Measurements from ENCODE around the gene COL6A5. TPM values are rescaled to one million over a fixed set of nuclear protein-coding genes. Genes with fewer than 3 reads are reported as not detected.
"Not testable (repeated sequence)": the region's sequence is repeated elsewhere in the genome, so short reads cannot be mapped to it uniquely, and the experiment has no call there.

Gene COL6A5, protein sequence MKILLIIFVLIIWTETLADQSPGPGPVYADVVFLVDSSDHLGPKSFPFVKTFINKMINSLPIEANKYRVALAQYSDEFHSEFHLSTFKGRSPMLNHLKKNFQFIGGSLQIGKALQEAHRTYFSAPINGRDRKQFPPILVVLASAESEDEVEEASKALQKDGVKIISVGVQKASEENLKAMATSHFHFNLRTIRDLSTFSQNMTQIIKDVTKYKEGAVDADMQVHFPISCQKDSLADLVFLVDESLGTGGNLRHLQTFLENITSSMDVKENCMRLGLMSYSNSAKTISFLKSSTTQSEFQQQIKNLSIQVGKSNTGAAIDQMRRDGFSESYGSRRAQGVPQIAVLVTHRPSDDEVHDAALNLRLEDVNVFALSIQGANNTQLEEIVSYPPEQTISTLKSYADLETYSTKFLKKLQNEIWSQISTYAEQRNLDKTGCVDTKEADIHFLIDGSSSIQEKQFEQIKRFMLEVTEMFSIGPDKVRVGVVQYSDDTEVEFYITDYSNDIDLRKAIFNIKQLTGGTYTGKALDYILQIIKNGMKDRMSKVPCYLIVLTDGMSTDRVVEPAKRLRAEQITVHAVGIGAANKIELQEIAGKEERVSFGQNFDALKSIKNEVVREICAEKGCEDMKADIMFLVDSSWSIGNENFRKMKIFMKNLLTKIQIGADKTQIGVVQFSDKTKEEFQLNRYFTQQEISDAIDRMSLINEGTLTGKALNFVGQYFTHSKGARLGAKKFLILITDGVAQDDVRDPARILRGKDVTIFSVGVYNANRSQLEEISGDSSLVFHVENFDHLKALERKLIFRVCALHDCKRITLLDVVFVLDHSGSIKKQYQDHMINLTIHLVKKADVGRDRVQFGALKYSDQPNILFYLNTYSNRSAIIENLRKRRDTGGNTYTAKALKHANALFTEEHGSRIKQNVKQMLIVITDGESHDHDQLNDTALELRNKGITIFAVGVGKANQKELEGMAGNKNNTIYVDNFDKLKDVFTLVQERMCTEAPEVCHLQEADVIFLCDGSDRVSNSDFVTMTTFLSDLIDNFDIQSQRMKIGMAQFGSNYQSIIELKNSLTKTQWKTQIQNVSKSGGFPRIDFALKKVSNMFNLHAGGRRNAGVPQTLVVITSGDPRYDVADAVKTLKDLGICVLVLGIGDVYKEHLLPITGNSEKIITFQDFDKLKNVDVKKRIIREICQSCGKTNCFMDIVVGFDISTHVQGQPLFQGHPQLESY (N-terminal part only)
- not detected for polyA plus RNA-seq

GRCh38 chr3:130345487-130346079, at the start of gene COL6A5:
TSS of gene COL6A5 (plus strand) at chr3:130345672. CDS start at chr3:130373639, 27,967 bp downstream.
- Mint-ChIP-seq H3K36me3 (peaks cover 2% of the 10 kb centered on the region), H3K4me3 (peak within 1 kb of the TSS in 1 of 4 donors; percentile 7), H3K27me3 (peaks cover 35% of the 10 kb centered on the region), H3K4me1 (no peaks in the 10 kb centered on the region), H3K27ac (no peak within 1 kb of the TSS), H3K9me3 (peaks cover 0 to 4% (median 0%) of the 10 kb centered on the region in 3 donors)

DNA sequence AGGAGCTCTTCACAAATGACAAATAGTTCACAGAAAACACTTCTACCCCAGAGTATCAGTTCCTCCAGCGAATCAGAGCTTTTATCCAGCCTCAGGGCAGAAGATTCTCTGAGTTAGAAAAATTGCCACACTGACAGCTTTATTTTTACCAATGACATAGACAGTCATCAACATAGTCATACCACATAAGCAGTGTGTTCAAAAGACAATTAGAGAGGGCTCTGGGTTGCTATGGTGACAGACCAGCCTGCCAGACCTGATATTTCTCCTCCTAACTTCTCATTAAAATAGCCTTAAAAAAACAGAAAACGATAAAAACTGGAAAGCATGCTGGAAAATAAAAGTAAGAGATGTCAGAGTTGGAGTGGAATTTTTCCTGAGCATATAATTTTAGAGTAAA, 45.9 kb upstream of the COL6A5 start:
- Mint-ChIP-seq H3K4me3 (no peak overlapping the region), H3K27ac (no peak overlapping the region), H3K36me3 (no peaks in the 10 kb centered on the region), H3K9me3 (peaks cover 0 to 5% (median 0%) of the 10 kb centered on the region in 3 donors), H3K27me3 (no peaks in the 10 kb centered on the region), H3K4me1 (peaks cover 0 to 2% (median 0%) of the 10 kb centered on the region in 3 donors)

GRCh38 chr3:130300888-130301287, 44.6 kb upstream of the COL6A5 start:
- Mint-ChIP-seq H3K4me3 (no peak overlapping the region), H3K9me3 (peaks cover 0 to 1% (median 0%) of the 10 kb centered on the region in 3 donors), H3K4me1 (peaks cover 0 to 2% (median 0%) of the 10 kb centered on the region in 3 donors), H3K27ac (no peak overlapping the region), H3K36me3 (no peaks in the 10 kb centered on the region), H3K27me3 (no peaks in the 10 kb centered on the region)

GRCh38 chr3:130310109-130310508, 35.4 kb upstream of the COL6A5 start:
- Mint-ChIP-seq H3K36me3 (no peaks in the 10 kb centered on the region), H3K9me3 (peaks cover 0 to 6% (median 5%) of the 10 kb centered on the region in 3 donors), H3K4me1 (no peaks in the 10 kb centered on the region)

DNA sequence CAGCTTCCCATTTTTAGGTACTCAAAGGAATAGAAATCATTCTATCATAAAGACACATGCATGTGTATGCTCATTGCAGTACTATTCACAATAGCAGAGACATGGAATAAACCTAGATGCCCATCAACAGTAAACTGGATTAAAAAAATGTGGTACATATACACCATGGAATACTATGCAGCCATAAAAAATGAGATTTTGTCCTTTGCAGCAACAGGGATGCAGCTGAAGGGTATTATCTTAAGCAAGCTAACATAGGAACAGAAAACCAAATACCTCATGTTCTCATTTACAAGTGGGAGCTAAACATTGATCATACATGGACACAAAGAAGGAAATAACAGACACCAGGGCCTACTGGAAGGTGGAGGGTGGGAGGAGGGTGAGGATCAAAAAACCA, 33.1 kb upstream of the COL6A5 start:
- Mint-ChIP-seq H3K36me3 (no peaks in the 10 kb centered on the region), H3K4me1 (no peaks in the 10 kb centered on the region), H3K4me3 (no peak overlapping the region), H3K27me3 (peaks cover 4% of the 10 kb centered on the region), H3K9me3 (peaks cover 0 to 6% (median 5%) of the 10 kb centered on the region in 3 donors), H3K27ac (no peak overlapping the region)

More at GRCh38 chr3:130310109-130310508, 35.4 kb upstream of the COL6A5 start:
- peaks cover 4% of the 10 kb centered on the region for H3K27me3 Mint-ChIP-seq
- no peak overlapping the region for H3K4me3 Mint-ChIP-seq
- no peak overlapping the region for H3K27ac Mint-ChIP-seq

- Mint-ChIP-seq H3K9me3 (peaks cover 0 to 6% (median 5%) of the 10 kb centered on the region in 3 donors), H3K4me1 (no peaks in the 10 kb centered on the region), H3K27ac (no peak overlapping the region), H3K27me3 (no peaks in the 10 kb centered on the region), H3K36me3 (no peaks in the 10 kb centered on the region), H3K4me3 (no peak overlapping the region)
These were observed 29.3 kb upstream of the COL6A5 start for GRCh38 chr3:130316169-130316568.

- Mint-ChIP-seq H3K9me3 (peaks cover 5 to 9% (median 5%) of the 10 kb centered on the region in 3 donors), H3K27me3 (peaks cover 12% of the 10 kb centered on the region), H3K4me3 (no peak overlapping the region), H3K4me1 (no peaks in the 10 kb centered on the region), H3K36me3 (no peaks in the 10 kb centered on the region), H3K27ac (no peak overlapping the region)
These were observed 22.0 kb upstream of the COL6A5 start for GRCh38 chr3:130323503-130323902.

DNA sequence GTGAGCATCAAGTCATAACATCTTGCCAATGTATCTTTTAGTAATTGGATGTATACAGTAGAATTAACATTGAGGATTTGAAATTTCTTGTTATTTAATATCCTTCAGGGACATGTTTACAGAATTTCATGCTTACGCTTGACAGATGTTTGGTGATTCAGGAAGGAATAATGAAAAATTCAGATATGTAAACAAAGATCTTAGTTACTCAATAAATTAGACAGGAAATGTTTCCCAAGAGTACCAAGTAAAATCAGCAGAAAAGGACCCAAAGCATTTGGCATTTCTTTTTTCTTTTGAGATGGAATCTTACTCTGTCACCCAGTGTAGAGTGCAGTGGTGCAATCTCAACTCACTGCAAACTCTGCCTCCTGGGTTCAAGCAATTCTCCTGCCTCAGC, 4.7 kb upstream of the COL6A5 start:
- H3K4me3 Mint-ChIP-seq, result no peak overlapping the region
- no peaks in the 10 kb centered on the region for H3K36me3 Mint-ChIP-seq
- peaks cover 14% of the 10 kb centered on the region for H3K27me3 Mint-ChIP-seq
- H3K4me1 Mint-ChIP-seq, result no peaks in the 10 kb centered on the region
- H3K27ac Mint-ChIP-seq, result no peak overlapping the region
- H3K9me3 Mint-ChIP-seq, result peaks cover 2 to 24% (median 17%) of the 10 kb centered on the region in 3 donors

DNA sequence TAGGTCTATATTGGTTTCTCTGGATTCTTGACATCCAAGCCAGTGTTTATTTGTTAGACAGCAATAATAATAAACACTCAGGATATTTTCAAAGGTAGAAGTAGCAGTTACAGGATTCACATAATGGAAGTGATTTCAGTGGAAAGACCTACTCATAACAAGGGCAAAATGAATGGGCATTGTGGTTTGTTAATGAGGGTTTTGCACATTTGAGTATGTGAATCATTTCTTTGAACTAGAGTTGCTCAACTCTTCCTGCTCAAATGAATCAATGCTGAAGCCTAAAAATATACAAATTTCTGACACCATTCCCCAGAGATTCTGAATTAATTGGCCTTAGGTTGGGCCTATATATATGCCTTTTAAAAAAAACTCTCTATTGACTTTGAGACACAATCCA, 4.1 kb upstream of the COL6A5 start:
- Mint-ChIP-seq H3K27ac (no peak overlapping the region), H3K9me3 (peaks cover 2 to 19% (median 13%) of the 10 kb centered on the region in 3 donors), H3K36me3 (no peaks in the 10 kb centered on the region), H3K4me3 (no peak overlapping the region), H3K4me1 (no peaks in the 10 kb centered on the region), H3K27me3 (peaks cover 20% of the 10 kb centered on the region)

- H3K4me3 Mint-ChIP-seq, result no peak overlapping the region
These were observed 3.6 kb upstream of the COL6A5 start for GRCh38 chr3:130341882-130342281.

GRCh38 chr3:130342821-130343661, 2.4 kb upstream of the COL6A5 start:
- Mint-ChIP-seq H3K27me3 (peaks cover 31% of the 10 kb centered on the region), H3K4me1 (no peaks in the 10 kb centered on the region), H3K4me3 (no peak overlapping the region), H3K27ac (no peak overlapping the region), H3K36me3 (peaks cover 2% of the 10 kb centered on the region), H3K9me3 (peaks cover 2 to 9% (median 2%) of the 10 kb centered on the region in 3 donors)

More at GRCh38 chr3:130341882-130342281, 3.6 kb upstream of the COL6A5 start:
- Mint-ChIP-seq H3K27ac (no peak overlapping the region), H3K27me3 (peaks cover 24% of the 10 kb centered on the region), H3K36me3 (peaks cover under 1% of the 10 kb centered on the region), H3K9me3 (peaks cover 2 to 15% (median 9%) of the 10 kb centered on the region in 3 donors), H3K4me1 (no peaks in the 10 kb centered on the region)

GRCh38 chr3:130348258-130348657, 2.8 kb downstream of the COL6A5 start:
- H3K27ac Mint-ChIP-seq, H3K9me3 Mint-ChIP-seq, H3K4me3 Mint-ChIP-seq, H3K36me3 Mint-ChIP-seq, H3K4me1 Mint-ChIP-seq: not testable (repeated sequence)
- H3K27me3 Mint-ChIP-seq, result peaks cover 32% of the 10 kb centered on the region

DNA sequence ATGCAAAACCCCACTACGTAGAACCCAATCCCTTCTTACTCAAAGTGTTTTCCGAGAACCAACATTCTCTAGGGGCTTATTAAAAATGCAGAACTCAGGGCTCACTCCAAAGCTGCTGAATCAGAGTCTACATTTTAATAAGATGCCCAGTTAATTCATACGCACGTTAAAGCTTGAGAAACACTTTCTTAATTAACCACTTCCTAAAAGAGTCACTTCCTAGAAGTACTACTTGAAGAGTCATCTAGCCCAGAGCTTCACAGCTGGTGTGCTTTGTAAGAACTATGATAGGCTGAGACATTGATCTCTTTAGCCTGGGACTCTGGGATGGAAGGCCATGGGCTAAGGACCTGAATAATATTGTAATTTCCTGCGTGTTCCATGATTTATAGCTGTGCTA, 9.0 kb downstream of the COL6A5 start:
- Mint-ChIP-seq H3K9me3 (peaks cover 0 to 10% (median 2%) of the 10 kb centered on the region in 3 donors), H3K36me3 (no peaks in the 10 kb centered on the region), H3K27ac (no peak overlapping the region), H3K4me3 (no peak overlapping the region), H3K4me1 (peaks cover 0 to 3% (median 0%) of the 10 kb centered on the region in 3 donors), H3K27me3 (no peaks in the 10 kb centered on the region)

Measured in IgD-negative memory B cell (primary cell).